Colonic mucosa (tissue), 4 donors: ENCODE data around the gene DNAH8. TPM values are rescaled to one million over a fixed set of nuclear protein-coding genes. Genes with fewer than 3 reads are reported as not detected.

Experiments used
- DNase-seq: peaks from one replicate; pipeline ENCODE4 v3.0.0-alpha.2; 2020
- H3K27ac ChIP-seq: fragments of 200-600 bp; one replicate; pipeline ENCODE4 v1.8.0; 2021
- H3K27me3 ChIP-seq: fragments of 200-600 bp; one replicate; pipeline ENCODE4 v1.8.0; 2021
- H3K36me3 ChIP-seq: fragments of 200-600 bp; one replicate; pipeline ENCODE4 v1.8.0; 2021
- H3K4me1 ChIP-seq: fragments of 200-600 bp; one replicate; pipeline ENCODE4 v1.8.0; 2021; ENCODE audit warnings: mild to moderate bottlenecking
- H3K4me3 ChIP-seq: fragments of 200-600 bp; one replicate; pipeline ENCODE4 v1.8.0; 2021
- H3K9ac ChIP-seq, 2 donors: one replicate each; pipeline ENCODE4 v1.7.0; 2013; ENCODE audit warnings: control low read depth in 2 of 2, low read depth in 2 of 2, low read length in 2 of 2
- H3K9me3 ChIP-seq: fragments of 200-600 bp; one replicate; pipeline ENCODE4 v1.8.0; 2021
- CTCF ChIP-seq: fragments of 200-600 bp; IDR thresholded peaks from one replicate; pipeline ENCODE4 v1.8.0; 2022; ENCODE audit warnings: antibody characterized with exemption, mild to moderate bottlenecking
- intact Hi-C: fragments of 100-400 bp; cut with DNase I; formaldehyde crosslinking; loops from one replicate; pipeline ENCODE4 v1.14.1; 2022
- total RNA-seq, 2 donors: library from RNA; stranded (reverse); fragmentation: NEBNext Ultra II Directional in 1 of 2; extraction: Animal tissue kit (Norgen Biotek cat#: 25700) in 1 of 2; gene quantifications; one replicate each; pipeline ENCODE4 v1.2.1, GENCODE V29; 2021
- donor health status: healthy.
- donor health status: DM: no; HTN: no; CAD: no.
- donor health status: DM: no; HTN: no; CAD: no.

DNAH8 gene
- total RNA-seq, 2 donors from 2014 or later: not detected

- Histone ChIP-seq H3K4me3 (peak within 1 kb of the TSS; percentile 84), H3K27me3 (no peaks in the 10 kb centered on the region), H3K27ac (peak within 1 kb of the TSS; percentile 91), H3K9ac (peak within 1 kb of the TSS; percentile 81), H3K36me3 (no peaks in the 10 kb centered on the region), H3K4me1 (no peaks in the 10 kb centered on the region), H3K9me3 (no peaks in the 10 kb centered on the region)
- TF ChIP-seq CTCF: no peak
- intact Hi-C loops: no loop called here
- DNase-seq: peak; percentile 97
Observed at GRCh38 chr6:38702558-38703397, 12.3 kb upstream of the DNAH8 start, which contains the start of gene GLO1. Gene GLO1, minus strand, starts transcription at chr6:38703145. Its CDS starts 91 bp downstream, at chr6:38703054.

GRCh38 chr6:38703949-38704590 is 11.0 kb upstream of the DNAH8 start:
- intact Hi-C loops: no loop called here
- Histone ChIP-seq H3K9me3 (no peaks in the 10 kb centered on the region), H3K4me1 (no peaks in the 10 kb centered on the region), H3K4me3 (no peak overlapping the region), H3K36me3 (no peaks in the 10 kb centered on the region), H3K27me3 (no peaks in the 10 kb centered on the region), H3K27ac (no peak overlapping the region), H3K9ac (no peak overlapping the region)
- no peak for TF ChIP-seq CTCF
- no peak for DNase-seq

- no peaks in the 10 kb centered on the region for H3K9me3 ChIP-seq
- DNase-seq: no peak
- no peak overlapping the region for H3K4me3 ChIP-seq
- H3K27ac ChIP-seq: no peak overlapping the region
- no peaks in the 10 kb centered on the region for H3K36me3 ChIP-seq
- intact Hi-C loops: no loop called here
- no peaks in the 10 kb centered on the region for H3K27me3 ChIP-seq
- no peak overlapping the region for H3K9ac ChIP-seq
- no peak for TF ChIP-seq CTCF
- no peaks in the 10 kb centered on the region for H3K4me1 ChIP-seq
Observed at GRCh38 chr6:38705924-38706323, 9.2 kb upstream of the DNAH8 start.

GRCh38 chr6:38708496-38708895 is 6.6 kb upstream of the DNAH8 start:
- no peaks in the 10 kb centered on the region for H3K27me3 ChIP-seq

GRCh38 chr6:38713812-38714211 is 1.3 kb upstream of the DNAH8 start:
- DNase-seq: peak; percentile 24
- Histone ChIP-seq H3K4me1 (no peaks in the 10 kb centered on the region), H3K27ac (no peak overlapping the region), H3K36me3 (no peaks in the 10 kb centered on the region), H3K4me3 (no peak overlapping the region), H3K9ac (no peak overlapping the region), H3K9me3 (no peaks in the 10 kb centered on the region), H3K27me3 (peaks cover 16% of the 10 kb centered on the region)
- TF ChIP-seq CTCF: no peak
- intact Hi-C loops: no loop called here

More at GRCh38 chr6:38708496-38708895, 6.6 kb upstream of the DNAH8 start:
- intact Hi-C loops: no loop called here
- H3K4me3 ChIP-seq: no peak overlapping the region
- no peak for DNase-seq
- H3K4me1 ChIP-seq: no peaks in the 10 kb centered on the region
- no peak for TF ChIP-seq CTCF
- H3K36me3 ChIP-seq: no peaks in the 10 kb centered on the region
- H3K27ac ChIP-seq: no peak overlapping the region
- no peak overlapping the region for H3K9ac ChIP-seq
- no peaks in the 10 kb centered on the region for H3K9me3 ChIP-seq
